HG03175 (cell line): ENCODE data around the gene DUS1L.

Source experiments
- ATAC-seq: cut with Tn5 transposase; IDR thresholded peaks from one replicate; pipeline ENCODE4 v1.9.1; 2021; ENCODE audit warnings: mild to moderate bottlenecking, moderate library complexity; ENCODE audit not compliant: unreplicated experiment

Gene DUS1L

GRCh38 chr17:82065638-82066303 lies at the start of gene DUS1L:
TSS of gene DUS1L (minus strand) at chr17:82065804. CDS start at chr17:82065059, 745 bp downstream.
- peak; percentile 67 for ATAC-seq

GRCh38 chr17:82114872-82115271 lies 49.3 kb upstream of the DUS1L start:
- no peak for ATAC-seq

GRCh38 chr17:82114447-82114846 lies 48.8 kb upstream of the DUS1L start:
- no peak for ATAC-seq

GRCh38 chr17:82113941-82114340 lies 48.3 kb upstream of the DUS1L start:
- no peak for ATAC-seq

- ATAC-seq, result no peak
These were observed 47.8 kb upstream of the DUS1L start for GRCh38 chr17:82113422-82113821.

GRCh38 chr17:82112914-82113311 lies 47.3 kb upstream of the DUS1L start:
- no peak for ATAC-seq

GRCh38 chr17:82112181-82112913 lies 46.7 kb upstream of the DUS1L start:
- no peak for ATAC-seq

GRCh38 chr17:82110298-82110697 lies 44.7 kb upstream of the DUS1L start:
- ATAC-seq, result no peak

- no peak for ATAC-seq
These were observed 43.4 kb upstream of the DUS1L start for GRCh38 chr17:82108961-82109475.

- ATAC-seq, result no peak
These were observed 42.9 kb upstream of the DUS1L start for GRCh38 chr17:82108496-82108945.

GRCh38 chr17:82108038-82108437 lies 42.4 kb upstream of the DUS1L start:
- ATAC-seq, result no peak

GRCh38 chr17:82107341-82107860 lies 41.8 kb upstream of the DUS1L start:
- no peak for ATAC-seq

GRCh38 chr17:82106688-82107305 lies 41.2 kb upstream of the DUS1L start:
- peak; percentile 7 for ATAC-seq

GRCh38 chr17:82105882-82106687 lies 40.5 kb upstream of the DUS1L start:
- ATAC-seq, result peak; percentile 76

GRCh38 chr17:82105417-82105881 lies 39.8 kb upstream of the DUS1L start:
- no peak for ATAC-seq

- ATAC-seq, result no peak
These were observed 39.3 kb upstream of the DUS1L start for GRCh38 chr17:82104797-82105416.

- ATAC-seq, result no peak
These were observed 38.2 kb upstream of the DUS1L start for GRCh38 chr17:82103553-82104451.

GRCh38 chr17:82101767-82102679 lies 36.4 kb upstream of the DUS1L start:
- no peak for ATAC-seq
